Liver (tissue), 9 donors: ENCODE measurements around the gene ASPHD2. TPM values are rescaled to one million over a fixed set of nuclear protein-coding genes. Genes with fewer than 3 reads are reported as not detected.

Experiments
- DNase-seq: peaks from one replicate; pipeline ENCODE4 v3.0.0-alpha.2; 2017; ENCODE audit warnings: low spot score
- H3K27ac ChIP-seq, 2 donors: one replicate each; pipeline ENCODE4 v1.7.0; 2013; ENCODE audit warnings: inconsistent platforms in 2 of 2, low read length in 2 of 2, control low read depth in 1 of 2, low read depth in 1 of 2, mild to moderate bottlenecking in 1 of 2
- H3K27me3 ChIP-seq, 4 donors: one replicate each; pipeline versions ENCODE4 v1.6.1 to v1.7.0; 2013; ENCODE audit warnings: low read length in 3 of 4, inconsistent platforms in 1 of 4, mild to moderate bottlenecking in 1 of 4, moderate library complexity in 1 of 4; ENCODE audit not compliant: control insufficient read depth in 4 of 4, insufficient read depth in 4 of 4
- H3K36me3 ChIP-seq, 4 donors: one replicate each; pipeline versions ENCODE4 v1.6.1 to v1.7.0; 2013; ENCODE audit warnings: low read length in 3 of 4, mild to moderate bottlenecking in 3 of 4, low read depth in 1 of 4, moderate library complexity in 1 of 4; ENCODE audit not compliant: control insufficient read depth in 4 of 4, insufficient read depth in 3 of 4
- H3K4me1 ChIP-seq, 4 donors: one replicate each; pipeline versions ENCODE4 v1.6.1 to v1.7.0; 2013; ENCODE audit warnings: low read length in 3 of 4, mild to moderate bottlenecking in 3 of 4, moderate library complexity in 1 of 4; ENCODE audit not compliant: control insufficient read depth in 4 of 4, insufficient read depth in 4 of 4
- H3K4me3 ChIP-seq, 3 donors: one replicate each; pipeline versions ENCODE4 v1.6.1 to v1.7.0; 2013; ENCODE audit warnings: low read length in 3 of 3, control low read depth in 1 of 3, low read depth in 1 of 3, mild to moderate bottlenecking in 1 of 3
- H3K9ac ChIP-seq, 2 donors: one replicate each; pipeline ENCODE4 v1.7.0; 2013; ENCODE audit warnings: low read length in 2 of 2, mild to moderate bottlenecking in 2 of 2, moderate library complexity in 2 of 2, control low read depth in 1 of 2, low read depth in 1 of 2
- H3K9me3 ChIP-seq, 4 donors: one replicate each; pipeline versions ENCODE4 v1.6.1 to v1.7.0; 2013; ENCODE audit warnings: low read length in 3 of 4; ENCODE audit not compliant: control insufficient read depth in 4 of 4
- ATF3 ChIP-seq: IDR thresholded peaks from 2 replicates; pipeline ENCODE4 v1.6.1; 2016; ENCODE audit warnings: antibody characterized with exemption
- EGR1 ChIP-seq, 2 donors: IDR thresholded peaks; 2 replicates each; pipeline ENCODE4 v1.6.1; 2016 to 2018; ENCODE audit warnings: antibody characterized with exemption in 2 of 2, low read depth in 2 of 2
- FOXA1 ChIP-seq: IDR thresholded peaks from 2 replicates; pipeline ENCODE4 v1.6.1; 2016; ENCODE audit warnings: antibody characterized with exemption
- FOXA2 ChIP-seq: IDR thresholded peaks from 2 replicates; pipeline ENCODE4 v1.6.1; 2016; ENCODE audit warnings: antibody characterized with exemption
- GABPA ChIP-seq, 2 donors: IDR thresholded peaks in 1 of 2; conservative IDR thresholded peaks in 1 of 2; 2 replicates each; pipeline ENCODE4 v1.6.1; 2016; ENCODE audit warnings: antibody characterized with exemption in 2 of 2, mild to moderate bottlenecking in 1 of 2, moderate library complexity in 1 of 2
- HNF4A ChIP-seq, 2 donors: conservative IDR thresholded peaks; 2 replicates each; pipeline ENCODE4 v1.6.1; 2016; ENCODE audit warnings: antibody characterized with exemption in 2 of 2, mild to moderate bottlenecking in 2 of 2
- HNF4G ChIP-seq: IDR thresholded peaks from 2 replicates; pipeline ENCODE4 v1.6.1; 2016; ENCODE audit warnings: antibody characterized with exemption
- JUND ChIP-seq, 2 donors: IDR thresholded peaks; 2 replicates each; pipeline ENCODE4 v1.6.1; 2016; ENCODE audit warnings: antibody characterized with exemption in 2 of 2
- MAX ChIP-seq: IDR thresholded peaks from 2 replicates; pipeline ENCODE4 v1.6.1; 2016; ENCODE audit warnings: antibody characterized with exemption
- RAD21 ChIP-seq, 2 donors: IDR thresholded peaks; 2 replicates each; pipeline ENCODE4 v1.6.1; 2016; ENCODE audit warnings: antibody characterized with exemption in 2 of 2, mild to moderate bottlenecking in 2 of 2
- REST ChIP-seq: IDR thresholded peaks from 2 replicates; pipeline ENCODE4 v1.6.1; 2016; ENCODE audit warnings: antibody characterized with exemption, mild to moderate bottlenecking
- RXRA ChIP-seq, 2 donors: IDR thresholded peaks; 2 replicates each; pipeline ENCODE4 v1.6.1; 2017 to 2018; ENCODE audit warnings: antibody characterized with exemption in 2 of 2, mild to moderate bottlenecking in 1 of 2
- SP1 ChIP-seq: IDR thresholded peaks from 2 replicates; pipeline ENCODE4 v1.6.1; 2018; ENCODE audit warnings: antibody characterized with exemption, mild to moderate bottlenecking
- TAF1 ChIP-seq: conservative IDR thresholded peaks from 2 replicates; pipeline ENCODE4 v1.6.1; 2016; ENCODE audit warnings: antibody characterized with exemption, mild to moderate bottlenecking
- YY1 ChIP-seq: IDR thresholded peaks from 2 replicates; pipeline ENCODE4 v1.6.1; 2016; ENCODE audit warnings: antibody characterized with exemption, mild to moderate bottlenecking
- ZBTB33 ChIP-seq: IDR thresholded peaks from 2 replicates; pipeline ENCODE4 v1.6.1; 2016; ENCODE audit warnings: antibody characterized with exemption
- WGBS: extraction: QIAGEN DNeasy Blood & Tissue Kit; methylation state at CpG from one replicate; pipeline ENCODE4 v1.1.7; 2013; 5-methylcytosine and 5-hydroxymethylcytosine counted together
- polyA plus RNA-seq, 2 donors: library from polyadenylated mRNA; stranded (reverse) in 1 of 2; unstranded in 1 of 2; fragments of 200-250 nt in 1 of 2; fragments of >200 nt in 1 of 2; fragmentation: Nextera tagmentation in 1 of 2; extraction: Ambion mirVana in 1 of 2; gene quantifications; one replicate each; pipeline versions ENCODE4 v1.2.1 to v1.2.3, GENCODE V29; 2013 to 2015
- total RNA-seq, 2 donors: library from RNA; depleted of rRNA; stranded (reverse); fragments of >200 nt; gene quantifications; one replicate each; pipeline ENCODE4 v1.2.3, GENCODE V29; 2014
- donor health status: healthy.
- donor health status: healthy.
- donor health status: healthy.
- donor health status: healthy.
- donor health status: healthy.

ASPHD2 gene
- total and polyA plus RNA-seq, 4 donors = 0.12 to 0.47 (median 0.18) TPM

GRCh38 chr22:26476705-26477340 lies 47.8 kb downstream of the ASPHD2 start (continued):
- TF ChIP-seq ATF3 = no peak
- no peak for TF ChIP-seq HNF4A (conservative IDR thresholded peaks at IDR 0.05)
- TF ChIP-seq TAF1 = no peak
- TF ChIP-seq RAD21 (IDR thresholded peaks at IDR 0.05) = no peak

GRCh38 chr22:26477341-26477731 lies 48.3 kb downstream of the ASPHD2 start:
- TF ChIP-seq REST (no peak), FOXA2 (no peak), FOXA1 (no peak), MAX (no peak), EGR1 (IDR thresholded peaks at IDR 0.05; ENCODE audit: low read depth in 2 of 2) (no peak), SP1 (no peak), HNF4G (no peak), RXRA (IDR thresholded peaks at IDR 0.05) (no peak), HNF4A (conservative IDR thresholded peaks at IDR 0.05) (no peak), JUND (IDR thresholded peaks at IDR 0.05) (no peak), GABPA (IDR thresholded peaks at IDR 0.05 in 1 of 2, conservative IDR thresholded peaks at IDR 0.05 in 1 of 2) (no peak), TAF1 (no peak), YY1 (no peak)
- Histone ChIP-seq H3K4me3 (no peak overlapping the region), H3K9me3 (no peaks in the 10 kb centered on the region), H3K36me3 (peaks cover 12 to 28% (median 25%) of the 10 kb centered on the region in 4 donors), H3K4me1 (peaks cover 3 to 39% (median 28%) of the 10 kb centered on the region in 4 donors), H3K27ac (no peak overlapping the region), H3K27me3 (no peaks in the 10 kb centered on the region), H3K9ac (no peak overlapping the region)
- 49% methylated on average over 4 of the region's 4 CpGs for WGBS
- DNase-seq = no peak

GRCh38 chr22:26479043-26479791 lies 50.2 kb downstream of the ASPHD2 start:
- peaks cover 3 to 51% (median 39%) of the 10 kb centered on the region in 4 donors for H3K4me1 ChIP-seq
- H3K9me3 ChIP-seq = no peaks in the 10 kb centered on the region
- H3K9ac ChIP-seq = peak overlapping the region; percentile 43 to 80
- peaks cover 4 to 18% (median 16%) of the 10 kb centered on the region in 4 donors for H3K36me3 ChIP-seq
- DNase-seq = no peak
- H3K27me3 ChIP-seq = no peaks in the 10 kb centered on the region
- 44% methylated on average over 12 of the region's 12 CpGs for WGBS
- H3K27ac ChIP-seq = peak overlapping the region; percentile 48 to 63
- peak in 1 of 2 donors; percentile 25 for TF ChIP-seq RAD21 (IDR thresholded peaks at IDR 0.05)
- TF ChIP-seq ZBTB33 = no peak
- H3K4me3 ChIP-seq = peak overlapping the region in 1 of 3 donors; percentile 14
